Panc1 (cell line): Measurements from ENCODE around the gene KCNG1. TPM values are rescaled to one million over a fixed set of nuclear protein-coding genes. Genes with fewer than 3 reads are reported as not detected.

Experiments
- ATAC-seq: fragments of 200-7000 bp; cut with Tn5 transposase; 2 replicates; pipeline ENCODE4 v1.9.1; 2020; ENCODE audit warnings: mild to moderate bottlenecking, moderate library complexity
- BruUV-seq: library from RNA; stranded (reverse); fragments of 400-500 nt; replicated peaks from 2 replicates; lab custom pipeline; 2021; lab: Mats Ljungman, UMichigan
- CTCF ChIA-PET: fragments of 300-600 bp; sonication (Branson Sonifier 250); formaldehyde crosslinking; loops from one replicate; lab custom pipeline; 2022; ENCODE audit warnings: antibody characterized with exemption; lab: Charles Lee
- POLR2A ChIA-PET: fragments of 300-600 bp; sonication (Branson Sonifier 250); formaldehyde crosslinking; loops from one replicate; lab custom pipeline; 2022; ENCODE audit warnings: antibody characterized with exemption; lab: Charles Lee
- DNase-seq: peaks from one replicate; pipeline ENCODE4 v3.0.0-alpha.2; 2010; ENCODE audit warnings: low read depth, low spot score
- H3K27ac ChIP-seq: 2 replicates; pipeline ENCODE4 v1.5.1; 2011; ENCODE audit warnings: mild to moderate bottlenecking, low read length, inconsistent platforms
- H3K27me3 ChIP-seq: fragments of 200-500 bp; sonication (Bioruptor generic); 2 replicates; pipeline ENCODE4 v1.6.0; 2014; ENCODE audit warnings: low read length, inconsistent platforms; ENCODE audit not compliant: control insufficient read depth, insufficient read depth
- H3K36me3 ChIP-seq: fragments of 200-500 bp; sonication (Bioruptor generic); 2 replicates; pipeline ENCODE4 v1.5.1; 2014; ENCODE audit warnings: inconsistent platforms, mild to moderate bottlenecking, low read length, moderate library complexity; ENCODE audit not compliant: control insufficient read depth, insufficient read depth
- H3K4me1 ChIP-seq: 2 replicates; pipeline ENCODE4 v1.5.1; 2011; ENCODE audit warnings: inconsistent platforms, mild to moderate bottlenecking, low read length, moderate library complexity; ENCODE audit not compliant: control insufficient read depth, insufficient read depth
- H3K4me3 ChIP-seq, 2 experiments: 2 replicates each; pipeline ENCODE4 v1.5.1; 2011 to 2012; ENCODE audit warnings: low read depth in 2 of 2, low read length in 2 of 2, mild to moderate bottlenecking in 2 of 2, inconsistent platforms in 1 of 2, moderate library complexity in 1 of 2
- H3K9me3 ChIP-seq: fragments of 200-500 bp; sonication (Bioruptor generic); 2 replicates; pipeline ENCODE4 v1.5.1; 2014; ENCODE audit warnings: low read depth, mild to moderate bottlenecking, inconsistent platforms, low read length, moderate library complexity; ENCODE audit not compliant: control insufficient read depth, insufficient read depth
- POLR2AphosphoS5 ChIP-seq: IDR thresholded peaks from 2 replicates; pipeline ENCODE4 v1.6.1; 2012; ENCODE audit warnings: mild to moderate bottlenecking, low read depth, low read length, moderate library complexity
- SIN3A ChIP-seq: IDR thresholded peaks from 2 replicates; pipeline ENCODE4 v1.6.1; 2012; ENCODE audit warnings: low read depth, mild to moderate bottlenecking, low read length, moderate library complexity, borderline replicate concordance; ENCODE audit not compliant: insufficient read depth
- TCF7L2 ChIP-seq: IDR thresholded peaks from 2 replicates; pipeline ENCODE4 v1.6.1; 2011; ENCODE audit warnings: mild to moderate bottlenecking, low read depth, low read length, inconsistent platforms
- in situ Hi-C: cut with HindIII; loops from 2 replicates; pipeline ENCODE4 v1.10.0; 2016; ENCODE audit warnings: low sequenced_read_pairs, low pct_unique_long_range_greater_than_20kb
- intact Hi-C: fragments of 100-400 bp; cut with micrococcal nuclease; formaldehyde crosslinking; loops from one replicate; pipeline ENCODE4 v1.10.0; 2022; ENCODE audit not compliant: unreplicated experiment
- total RNA-seq: library from RNA; stranded (reverse); gene quantifications from one replicate; pipeline ENCODE4 v1.2.1, GENCODE V29; 2021; ENCODE audit not compliant: unreplicated experiment
- TF ChIP-seq, protein P1 (sequence below): fragments of 450-650 bp; IDR thresholded peaks from 2 replicates; pipeline ENCODE4 v1.5.1; 2017; ENCODE audit warnings: mild to moderate bottlenecking
- TF ChIP-seq, protein P2 (sequence below), 2 experiments: IDR thresholded peaks; 2 replicates each; pipeline ENCODE4 v1.6.1; 2011 to 2012; ENCODE audit warnings: low read depth in 2 of 2, control low read depth in 1 of 2, low read length in 1 of 2, mild to moderate bottlenecking in 1 of 2, moderate library complexity in 1 of 2; ENCODE audit not compliant: insufficient read depth in 1 of 2

Gene KCNG1
- total RNA-seq, 1 experiment from 2014 or later = 7.4 TPM

DNA sequence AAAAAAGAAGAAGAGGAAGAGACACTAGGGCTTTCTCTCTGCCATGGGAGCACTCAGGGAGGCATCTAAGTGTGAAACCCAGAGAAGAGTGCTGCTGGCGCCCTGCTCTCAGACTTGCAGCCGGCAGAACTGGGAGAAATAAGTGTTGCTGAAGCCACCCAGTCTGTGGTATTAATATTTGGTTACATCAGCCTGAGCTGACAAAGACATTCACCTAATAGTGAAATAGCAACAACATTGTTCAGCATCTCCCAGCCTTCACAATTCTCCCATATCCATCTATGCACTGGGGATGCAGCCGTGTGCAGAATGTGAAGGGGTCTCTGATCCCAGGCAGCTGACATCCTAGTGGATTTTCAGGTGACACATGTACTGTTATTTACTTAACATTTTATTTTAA is 12.0 kb downstream of the KCNG1 start:
- TF ChIP-seq SIN3A = no peak
- TF ChIP-seq POLR2AphosphoS5 = no peak
- TF ChIP-seq, protein P1, sequence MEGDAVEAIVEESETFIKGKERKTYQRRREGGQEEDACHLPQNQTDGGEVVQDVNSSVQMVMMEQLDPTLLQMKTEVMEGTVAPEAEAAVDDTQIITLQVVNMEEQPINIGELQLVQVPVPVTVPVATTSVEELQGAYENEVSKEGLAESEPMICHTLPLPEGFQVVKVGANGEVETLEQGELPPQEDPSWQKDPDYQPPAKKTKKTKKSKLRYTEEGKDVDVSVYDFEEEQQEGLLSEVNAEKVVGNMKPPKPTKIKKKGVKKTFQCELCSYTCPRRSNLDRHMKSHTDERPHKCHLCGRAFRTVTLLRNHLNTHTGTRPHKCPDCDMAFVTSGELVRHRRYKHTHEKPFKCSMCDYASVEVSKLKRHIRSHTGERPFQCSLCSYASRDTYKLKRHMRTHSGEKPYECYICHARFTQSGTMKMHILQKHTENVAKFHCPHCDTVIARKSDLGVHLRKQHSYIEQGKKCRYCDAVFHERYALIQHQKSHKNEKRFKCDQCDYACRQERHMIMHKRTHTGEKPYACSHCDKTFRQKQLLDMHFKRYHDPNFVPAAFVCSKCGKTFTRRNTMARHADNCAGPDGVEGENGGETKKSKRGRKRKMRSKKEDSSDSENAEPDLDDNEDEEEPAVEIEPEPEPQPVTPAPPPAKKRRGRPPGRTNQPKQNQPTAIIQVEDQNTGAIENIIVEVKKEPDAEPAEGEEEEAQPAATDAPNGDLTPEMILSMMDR = no peak
- no peak for TF ChIP-seq TCF7L2
- TF ChIP-seq, protein P2, sequence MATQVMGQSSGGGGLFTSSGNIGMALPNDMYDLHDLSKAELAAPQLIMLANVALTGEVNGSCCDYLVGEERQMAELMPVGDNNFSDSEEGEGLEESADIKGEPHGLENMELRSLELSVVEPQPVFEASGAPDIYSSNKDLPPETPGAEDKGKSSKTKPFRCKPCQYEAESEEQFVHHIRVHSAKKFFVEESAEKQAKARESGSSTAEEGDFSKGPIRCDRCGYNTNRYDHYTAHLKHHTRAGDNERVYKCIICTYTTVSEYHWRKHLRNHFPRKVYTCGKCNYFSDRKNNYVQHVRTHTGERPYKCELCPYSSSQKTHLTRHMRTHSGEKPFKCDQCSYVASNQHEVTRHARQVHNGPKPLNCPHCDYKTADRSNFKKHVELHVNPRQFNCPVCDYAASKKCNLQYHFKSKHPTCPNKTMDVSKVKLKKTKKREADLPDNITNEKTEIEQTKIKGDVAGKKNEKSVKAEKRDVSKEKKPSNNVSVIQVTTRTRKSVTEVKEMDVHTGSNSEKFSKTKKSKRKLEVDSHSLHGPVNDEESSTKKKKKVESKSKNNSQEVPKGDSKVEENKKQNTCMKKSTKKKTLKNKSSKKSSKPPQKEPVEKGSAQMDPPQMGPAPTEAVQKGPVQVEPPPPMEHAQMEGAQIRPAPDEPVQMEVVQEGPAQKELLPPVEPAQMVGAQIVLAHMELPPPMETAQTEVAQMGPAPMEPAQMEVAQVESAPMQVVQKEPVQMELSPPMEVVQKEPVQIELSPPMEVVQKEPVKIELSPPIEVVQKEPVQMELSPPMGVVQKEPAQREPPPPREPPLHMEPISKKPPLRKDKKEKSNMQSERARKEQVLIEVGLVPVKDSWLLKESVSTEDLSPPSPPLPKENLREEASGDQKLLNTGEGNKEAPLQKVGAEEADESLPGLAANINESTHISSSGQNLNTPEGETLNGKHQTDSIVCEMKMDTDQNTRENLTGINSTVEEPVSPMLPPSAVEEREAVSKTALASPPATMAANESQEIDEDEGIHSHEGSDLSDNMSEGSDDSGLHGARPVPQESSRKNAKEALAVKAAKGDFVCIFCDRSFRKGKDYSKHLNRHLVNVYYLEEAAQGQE (IDR thresholded peaks at IDR 0.05; ENCODE audit: insufficient read depth in 1 of 2, low read depth in 2 of 2, low read length in 1 of 2) = no peak
- POLR2A ChIA-PET = no interaction called here
- Histone ChIP-seq H3K36me3 (no peaks in the 10 kb centered on the region), H3K27me3 (no peaks in the 10 kb centered on the region), H3K4me1 (0 out of 2 replicates have a peak, but pooled peaks cover 2% of the 10 kb centered on the region), H3K9me3 (no peaks in the 10 kb centered on the region), H3K4me3 (no peak overlapping the region), H3K27ac (no peak overlapping the region)
- CTCF ChIA-PET = no interaction called here
- intact Hi-C loops = no loop called here
- in situ Hi-C loops = no loop called here
- BruUV-seq = no TSS peak
- ATAC-seq (no peak), DNase-seq (no peak)

DNA sequence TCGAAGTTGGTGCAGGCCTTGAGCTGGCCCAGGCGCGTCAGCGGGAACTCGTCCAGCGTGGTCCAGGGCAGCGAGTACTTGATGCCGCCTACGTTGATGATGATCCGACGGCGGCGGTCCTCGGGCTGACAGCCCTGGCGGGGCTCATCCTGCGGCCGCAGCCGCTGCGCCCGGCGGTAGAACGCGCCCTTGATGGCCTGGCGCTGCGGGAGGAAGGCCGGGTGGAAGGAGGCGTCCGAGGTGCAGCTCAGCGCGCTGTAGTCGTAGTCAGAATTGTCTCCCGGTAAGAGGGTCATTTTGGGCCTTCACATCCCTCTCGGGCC is 12.9 kb downstream of the KCNG1 start:
- no peak overlapping the region for H3K27ac ChIP-seq
- ATAC-seq (no peak), DNase-seq (no peak)
- no peaks in the 10 kb centered on the region for H3K27me3 ChIP-seq
- H3K4me3 ChIP-seq = no peak overlapping the region
- H3K9me3 ChIP-seq = no peaks in the 10 kb centered on the region
- TF ChIP-seq, protein P2 (IDR thresholded peaks at IDR 0.05; ENCODE audit: insufficient read depth in 1 of 2, low read depth in 2 of 2, low read length in 1 of 2) = no peak
- no peak for TF ChIP-seq SIN3A
- TF ChIP-seq, protein P1 = no peak
- TF ChIP-seq TCF7L2 = no peak
- no peak for TF ChIP-seq POLR2AphosphoS5
- in situ Hi-C loops (no loop called here), intact Hi-C loops (no loop called here)
- ChIA-PET CTCF (interaction anchor here (0.5 kb wide), 1 partner anchor 82 kb away, joined by 4 read pairs; no protein-coding TSS in a partner anchor), POLR2A (interaction anchor here (0.6 kb wide), 1 partner anchor 27 kb away, joined by 3 read pairs; no protein-coding TSS in a partner anchor)
- no TSS peak for BruUV-seq
- no peaks in the 10 kb centered on the region for H3K36me3 ChIP-seq
- H3K4me1 ChIP-seq = 0 out of 2 replicates have a peak, but pooled peaks cover 2% of the 10 kb centered on the region
